Activated CD8-positive, alpha-beta memory T cell treated with anti-CD3 and anti-CD28 coated beads for 36 hours (primary cell): Measurements from ENCODE around the gene FCRL5. TPM values are rescaled to one million over a fixed set of nuclear protein-coding genes. Genes with fewer than 3 reads are reported as not detected.

Experiments used
- CTCF ChIA-PET: fragments of 350-600 bp; sonication (Branson Sonifier 250); formaldehyde crosslinking; loops from one replicate; lab custom pipeline; 2021; ENCODE audit warnings: antibody characterized with exemption; lab: Charles Lee
- POLR2A ChIA-PET: fragments of 350-600 bp; sonication (Branson Sonifier 250); formaldehyde crosslinking; loops from one replicate; lab custom pipeline; 2021; ENCODE audit warnings: antibody characterized with exemption; lab: Charles Lee
- total RNA-seq, 2 experiments: library from RNA; stranded (reverse); gene quantifications; one replicate each; pipeline ENCODE4 v1.2.3, GENCODE V29; 2021

FCRL5 gene
- total RNA-seq, 2 experiments from 2014 or later: not detected

DNA sequence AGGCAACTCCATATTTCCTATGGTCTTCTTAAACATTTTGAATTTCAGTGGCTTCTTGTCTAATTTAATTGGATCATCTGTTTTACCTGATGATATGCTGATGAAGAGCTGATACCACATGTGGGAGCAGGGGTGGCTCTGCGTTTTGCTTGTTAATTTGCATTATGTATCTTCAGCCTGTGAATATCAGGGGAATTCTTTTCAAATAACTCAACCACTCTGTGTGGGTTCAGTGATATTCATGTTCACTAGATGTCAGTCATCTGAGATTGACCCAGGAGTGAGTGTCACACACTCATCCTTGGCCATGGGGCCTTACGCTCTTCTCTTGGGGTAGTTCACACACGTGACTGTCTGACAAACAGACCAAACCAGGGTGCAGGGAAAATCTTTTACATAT is 83.0 kb downstream of the FCRL5 start:
- ChIA-PET POLR2A (no interaction called here), CTCF (no interaction called here)

- ChIA-PET CTCF (no interaction called here), POLR2A (no interaction called here)
These were observed 86.3 kb downstream of the FCRL5 start for GRCh38 chr1:157466011-157466410.

Other genes with a start within 250 kb of the FCRL5 start
- not detected for gene FCRL4, start 45.6 kb upstream of the FCRL5 start, total RNA-seq
- 1 to 10 TPM; 3.8 to 3.9 TPM for gene FCRL3, start 148.3 kb upstream of the FCRL5 start, total RNA-seq
- gene FCRL2, start 224.6 kb upstream of the FCRL5 start, total RNA-seq: not detected